HG03439 (cell line): ENCODE measurements around the gene MICAL2.

Experiments used
- ATAC-seq: cut with Tn5 transposase; IDR thresholded peaks from one replicate; pipeline ENCODE4 v1.9.1; 2021; ENCODE audit warnings: mild to moderate bottlenecking, moderate library complexity; ENCODE audit not compliant: unreplicated experiment

The MICAL2 gene

GRCh38 chr11:12240677-12241076 is 130.3 kb downstream of the MICAL2 start:
- ATAC-seq, result no peak

DNA sequence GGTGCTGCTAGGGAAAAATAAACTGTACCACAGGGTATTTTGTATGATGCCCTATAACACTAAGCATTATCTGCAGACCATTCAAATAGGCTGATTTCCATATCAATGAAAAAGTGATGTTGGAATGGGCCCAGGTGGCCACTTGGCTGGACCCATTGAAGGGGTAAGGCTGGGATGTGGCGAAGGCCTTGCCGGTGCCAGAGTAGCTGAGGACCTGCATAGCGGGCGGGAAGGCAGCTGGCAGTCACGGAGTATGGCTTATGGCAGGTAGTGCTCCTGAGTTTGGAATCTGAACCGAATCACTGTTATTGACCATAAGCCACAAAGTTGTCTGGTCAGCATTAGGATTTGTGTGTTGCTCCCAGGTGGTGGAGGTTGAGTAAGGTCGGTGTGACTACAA is 131.0 kb downstream of the MICAL2 start:
- ATAC-seq, result no peak

GRCh38 chr11:12241971-12242672 is 131.7 kb downstream of the MICAL2 start:
- ATAC-seq, result no peak

GRCh38 chr11:12242966-12243365 is 132.6 kb downstream of the MICAL2 start:
- no peak for ATAC-seq

GRCh38 chr11:12243486-12243885 is 133.1 kb downstream of the MICAL2 start:
- ATAC-seq, result no peak

GRCh38 chr11:12243911-12244550 is 133.6 kb downstream of the MICAL2 start:
- ATAC-seq, result no peak

- ATAC-seq, result no peak
These were observed 134.7 kb downstream of the MICAL2 start for GRCh38 chr11:12245091-12245490.

GRCh38 chr11:12245549-12246016 is 135.2 kb downstream of the MICAL2 start:
- ATAC-seq, result no peak

DNA sequence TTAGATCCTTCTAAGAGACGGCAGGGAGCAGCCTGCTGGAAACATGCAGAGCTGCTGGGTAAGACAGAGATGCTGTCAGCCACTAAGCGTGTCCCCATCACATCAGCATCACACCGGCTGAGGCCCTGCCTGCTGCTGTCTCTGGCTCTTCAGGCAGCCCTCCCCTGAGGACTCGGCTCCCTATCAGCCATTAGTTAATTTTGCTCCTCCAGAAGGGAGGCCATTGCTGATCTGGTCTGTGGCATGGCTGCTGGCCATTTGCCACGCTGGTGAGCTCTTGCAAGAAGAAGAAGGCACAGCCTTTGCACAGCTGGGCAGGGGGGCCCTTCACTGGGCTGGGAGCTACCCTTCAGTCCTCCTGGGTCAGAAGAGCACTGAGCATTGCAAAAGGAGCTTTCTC is 135.8 kb downstream of the MICAL2 start:
- no peak for ATAC-seq

- ATAC-seq, result no peak
These were observed 136.6 kb downstream of the MICAL2 start for GRCh38 chr11:12246989-12247388.

- ATAC-seq, result no peak
These were observed 137.3 kb downstream of the MICAL2 start for GRCh38 chr11:12247543-12248254.

GRCh38 chr11:12248330-12248729 is 137.9 kb downstream of the MICAL2 start:
- ATAC-seq, result no peak

DNA sequence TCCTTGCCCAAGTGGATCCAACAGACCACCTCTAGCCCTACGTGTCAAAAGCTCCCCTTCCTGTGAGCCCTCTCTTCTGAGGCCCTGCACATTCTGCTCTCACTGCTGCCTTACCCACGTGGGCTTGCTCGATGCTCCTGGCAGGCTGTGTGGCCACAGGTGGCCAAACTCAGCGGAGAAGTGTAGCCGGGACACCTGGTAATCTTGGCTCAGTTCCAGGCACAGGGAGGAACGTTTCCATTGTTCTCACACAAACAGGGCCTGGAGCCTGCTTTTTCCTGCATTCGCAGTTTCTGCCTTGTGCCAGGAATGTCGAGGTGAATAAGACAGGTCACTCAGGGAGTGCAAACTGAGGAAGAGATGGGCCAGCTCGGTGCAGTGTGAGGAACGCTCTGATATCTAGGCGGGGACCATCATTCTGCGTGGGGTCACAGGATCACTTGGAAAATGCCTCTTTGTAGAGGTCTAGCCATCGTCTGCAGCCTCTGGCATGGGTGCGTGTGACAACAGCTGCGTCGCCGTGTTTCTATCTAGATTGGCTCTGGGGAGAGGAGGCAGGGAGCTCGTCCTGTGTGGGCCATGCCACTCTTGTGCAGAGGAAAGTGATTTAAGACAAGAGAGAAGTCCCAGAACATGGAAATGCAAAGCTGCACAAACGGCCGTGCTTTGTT is 139.3 kb downstream of the MICAL2 start:
- ATAC-seq, result no peak

- ATAC-seq, result no peak
These were observed 141.5 kb downstream of the MICAL2 start for GRCh38 chr11:12251666-12252560.

- ATAC-seq, result no peak
These were observed 143.5 kb downstream of the MICAL2 start for GRCh38 chr11:12253843-12254281.

GRCh38 chr11:12258451-12258850 is 148.1 kb downstream of the MICAL2 start:
- no peak for ATAC-seq

DNA sequence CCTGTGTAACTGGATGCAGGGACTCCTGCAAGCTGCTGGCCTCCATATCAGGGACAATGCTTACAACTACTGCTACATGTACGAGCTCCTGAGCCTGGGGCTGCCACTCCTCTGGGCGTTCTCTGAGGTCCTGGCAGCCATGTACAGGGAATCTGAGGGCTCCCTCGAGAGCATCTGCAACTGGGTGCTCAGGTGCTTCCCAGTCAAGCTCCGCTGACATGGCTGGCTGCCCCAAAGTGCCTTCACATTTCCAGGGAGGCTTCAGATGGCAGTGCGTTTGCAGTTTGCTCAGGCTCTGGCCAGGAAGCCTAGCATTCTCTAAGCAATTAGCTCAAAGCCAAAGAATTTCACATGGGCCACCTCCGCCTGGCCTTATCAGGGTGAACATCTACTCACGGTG is 149.6 kb downstream of the MICAL2 start:
- no peak for ATAC-seq

- no peak for ATAC-seq
These were observed 150.5 kb downstream of the MICAL2 start for GRCh38 chr11:12260731-12261521.

DNA sequence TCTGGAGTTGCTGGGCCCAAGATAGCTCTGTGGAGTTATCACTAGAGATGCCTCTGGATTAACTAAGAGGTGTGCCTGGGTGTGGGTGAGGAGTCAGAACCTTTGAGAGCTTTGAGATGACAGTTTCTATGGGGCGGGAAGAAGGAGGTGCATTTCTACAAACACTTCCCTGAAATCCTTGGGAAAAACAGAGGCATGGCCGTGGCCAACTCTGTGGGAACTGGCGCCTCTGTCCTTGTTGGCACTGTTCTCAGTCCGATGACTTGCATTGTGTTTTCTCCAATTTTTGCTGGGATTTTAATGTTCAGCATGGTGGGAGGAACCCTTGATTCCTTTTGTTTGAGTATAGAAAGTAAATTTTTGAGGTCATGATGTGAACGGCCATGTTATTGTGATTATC is 151.2 kb downstream of the MICAL2 start:
- no peak for ATAC-seq
